Thoracic aorta (tissue), 2 donors: ENCODE measurements around the gene CR2. TPM values are rescaled to one million over a fixed set of nuclear protein-coding genes. Genes with fewer than 3 reads are reported as not detected.

ENCODE experiments used
- ATAC-seq: fragments of 150-250 bp; one replicate; pipeline ENCODE4 v1.8.0; 2017; ENCODE audit warnings: low read depth; ENCODE audit not compliant: insufficient number of reproducible peaks, low FRiP score
- DNase-seq: peaks from one replicate; pipeline ENCODE4 v3.0.0-alpha.2; 2020; ENCODE audit warnings: low spot score
- H3K27ac ChIP-seq, 2 donors: fragments of 200-600 bp; sonication (generic); 1 replicate in 1 of 2; 2 replicates in 1 of 2; pipeline ENCODE4 v1.5.1; 2016; ENCODE audit warnings: mild to moderate bottlenecking in 2 of 2, moderate library complexity in 2 of 2
- H3K27me3 ChIP-seq: fragments of 200-600 bp; sonication (generic); replicated peaks from 2 replicates; pipeline ENCODE4 v1.6.0; 2016; ENCODE audit warnings: mild to moderate bottlenecking; ENCODE audit not compliant: insufficient read depth
- H3K36me3 ChIP-seq: fragments of 200-600 bp; sonication (generic); one replicate; pipeline ENCODE4 v1.5.1; 2016
- H3K4me1 ChIP-seq, 2 donors: fragments of 200-600 bp; sonication (generic); 1 replicate in 1 of 2; 2 replicates in 1 of 2; pipeline versions ENCODE4 v1.5.1 to v1.6.0; 2016; ENCODE audit warnings: low read depth in 2 of 2, mild to moderate bottlenecking in 1 of 2; ENCODE audit not compliant: control insufficient read depth in 1 of 2
- H3K4me3 ChIP-seq: fragments of 200-600 bp; sonication (generic); 2 replicates; pipeline ENCODE4 v1.5.1; 2016; ENCODE audit warnings: mild to moderate bottlenecking
- H3K9me3 ChIP-seq: fragments of 200-600 bp; sonication (generic); 2 replicates; pipeline ENCODE4 v1.5.1; 2016
- total RNA-seq, 2 donors: library from RNA; depleted of rRNA; stranded (reverse); fragments of >200 nt; gene quantifications; one replicate each; pipeline versions ENCODE4 v1.1.0 to v1.2.3, GENCODE V29; 2016
- TF ChIP-seq, protein P1 (sequence below): fragments of 200-600 bp; sonication (generic); IDR thresholded peaks from one replicate; pipeline ENCODE4 v1.5.1; 2019; ENCODE audit warnings: antibody characterized with exemption

CR2 gene
- total RNA-seq, 2 donors from 2014 or later = 0.21 TPM; not detected in 1

DNA sequence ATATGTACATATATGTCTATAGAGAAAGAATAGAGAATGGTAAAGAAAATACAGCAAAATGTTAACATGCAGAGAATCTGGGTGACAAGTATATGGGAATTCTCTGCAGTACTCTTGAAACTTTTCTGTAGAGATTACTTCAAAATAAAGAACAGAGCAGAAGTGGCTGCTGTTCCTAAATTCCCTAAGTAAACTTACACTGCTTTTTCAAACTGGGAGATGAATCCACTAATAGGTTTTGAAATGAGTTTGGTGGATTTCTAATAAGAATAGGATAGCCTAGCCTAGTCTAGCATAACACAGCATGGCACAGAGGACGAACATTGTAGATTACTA lies 450 bp upstream of the CR2 start:
- TF ChIP-seq, protein P1, sequence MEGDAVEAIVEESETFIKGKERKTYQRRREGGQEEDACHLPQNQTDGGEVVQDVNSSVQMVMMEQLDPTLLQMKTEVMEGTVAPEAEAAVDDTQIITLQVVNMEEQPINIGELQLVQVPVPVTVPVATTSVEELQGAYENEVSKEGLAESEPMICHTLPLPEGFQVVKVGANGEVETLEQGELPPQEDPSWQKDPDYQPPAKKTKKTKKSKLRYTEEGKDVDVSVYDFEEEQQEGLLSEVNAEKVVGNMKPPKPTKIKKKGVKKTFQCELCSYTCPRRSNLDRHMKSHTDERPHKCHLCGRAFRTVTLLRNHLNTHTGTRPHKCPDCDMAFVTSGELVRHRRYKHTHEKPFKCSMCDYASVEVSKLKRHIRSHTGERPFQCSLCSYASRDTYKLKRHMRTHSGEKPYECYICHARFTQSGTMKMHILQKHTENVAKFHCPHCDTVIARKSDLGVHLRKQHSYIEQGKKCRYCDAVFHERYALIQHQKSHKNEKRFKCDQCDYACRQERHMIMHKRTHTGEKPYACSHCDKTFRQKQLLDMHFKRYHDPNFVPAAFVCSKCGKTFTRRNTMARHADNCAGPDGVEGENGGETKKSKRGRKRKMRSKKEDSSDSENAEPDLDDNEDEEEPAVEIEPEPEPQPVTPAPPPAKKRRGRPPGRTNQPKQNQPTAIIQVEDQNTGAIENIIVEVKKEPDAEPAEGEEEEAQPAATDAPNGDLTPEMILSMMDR = no peak
- Histone ChIP-seq H3K27me3 (no peaks in the 10 kb centered on the region), H3K4me3 (peak overlapping the region; percentile 72), H3K4me1 (peaks cover 12% of the 10 kb centered on the region in 2 donors), H3K27ac (no peak overlapping the region), H3K9me3 (no peaks in the 10 kb centered on the region), H3K36me3 (no peaks in the 10 kb centered on the region)
- DNase-seq = no peak
- ATAC-seq = no peak

DNA sequence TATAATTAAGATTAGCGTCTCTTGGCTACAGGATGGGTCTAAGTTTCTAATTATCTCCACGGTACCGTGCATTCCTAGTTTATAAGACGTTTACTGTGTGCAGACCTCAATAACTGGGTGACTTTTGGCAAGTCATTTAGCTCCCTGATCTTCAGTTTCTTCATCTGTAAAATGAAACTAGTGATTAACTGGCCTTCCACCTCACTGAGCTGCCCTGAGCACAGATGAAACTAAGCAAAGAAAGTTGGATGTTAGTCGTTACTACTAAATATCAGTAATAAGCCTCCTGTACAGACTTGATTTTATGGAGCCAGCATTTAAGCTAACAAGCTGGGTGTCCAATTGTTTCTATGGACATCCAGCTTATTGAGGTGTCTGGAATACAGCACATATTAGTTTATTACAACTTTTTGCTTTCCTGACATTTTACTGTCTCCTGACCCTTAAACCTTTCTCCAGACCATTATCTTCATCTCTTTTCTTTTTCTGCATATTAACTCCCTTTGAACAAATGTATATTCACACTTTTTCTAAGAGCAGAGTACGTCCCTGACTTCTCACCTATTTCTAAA lies 1.1 kb downstream of the CR2 start:
- TF ChIP-seq, protein P1 = no peak

DNA sequence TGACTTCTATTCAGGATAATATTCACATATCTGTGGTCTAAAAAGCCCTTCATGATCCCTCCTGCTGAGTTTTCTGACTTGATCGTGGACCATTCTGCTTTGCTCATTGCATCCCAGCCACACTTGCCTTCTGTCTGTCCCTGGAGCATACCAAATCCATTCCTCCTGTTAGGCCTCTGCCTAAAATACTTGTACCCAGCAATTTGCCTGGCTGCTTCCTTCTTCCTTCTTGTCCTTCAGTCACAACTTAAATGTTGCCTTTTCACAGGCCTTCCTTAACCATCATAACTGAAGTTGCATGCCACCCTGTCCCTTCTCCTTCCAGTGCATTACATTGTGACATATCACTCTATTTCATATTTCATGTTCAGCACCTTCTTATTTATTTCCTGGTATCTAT lies 4.3 kb downstream of the CR2 start:
- Histone ChIP-seq H3K27ac (no peak overlapping the region), H3K36me3 (no peaks in the 10 kb centered on the region), H3K9me3 (no peaks in the 10 kb centered on the region), H3K4me1 (peaks cover 12% of the 10 kb centered on the region in 2 donors), H3K4me3 (no peak overlapping the region), H3K27me3 (no peaks in the 10 kb centered on the region)
- DNase-seq = no peak
- ATAC-seq = no peak
- TF ChIP-seq, protein P1 = no peak

More for the DNA sequence above, 1.1 kb downstream of the CR2 start:
- no peak for ATAC-seq
- no peak for DNase-seq
- Histone ChIP-seq H3K27ac (no peak overlapping the region), H3K36me3 (no peaks in the 10 kb centered on the region), H3K4me1 (peaks cover 12% of the 10 kb centered on the region in 2 donors), H3K27me3 (no peaks in the 10 kb centered on the region), H3K4me3 (peak overlapping the region; percentile 72), H3K9me3 (no peaks in the 10 kb centered on the region)

DNA sequence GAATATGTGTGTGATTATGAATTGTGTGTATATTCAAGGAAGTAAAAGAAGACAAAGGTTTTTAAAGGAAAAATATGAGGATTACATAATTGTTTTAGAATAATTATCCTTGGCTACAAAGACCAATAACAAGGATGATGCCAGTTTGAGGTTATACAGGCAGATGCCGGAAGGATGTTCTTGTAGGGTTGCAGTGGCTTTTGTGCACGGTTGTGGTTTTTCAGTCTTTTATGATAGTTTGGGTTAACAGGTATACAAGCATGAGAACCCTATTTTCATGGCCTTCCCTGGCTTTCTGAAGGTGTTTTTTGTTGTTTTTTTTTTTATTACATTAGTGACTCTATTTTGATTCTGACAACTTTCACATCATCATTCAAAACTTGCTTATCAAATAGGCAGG lies 4.9 kb downstream of the CR2 start:
- Histone ChIP-seq H3K27ac (no peak overlapping the region), H3K36me3 (no peaks in the 10 kb centered on the region)

DNA sequence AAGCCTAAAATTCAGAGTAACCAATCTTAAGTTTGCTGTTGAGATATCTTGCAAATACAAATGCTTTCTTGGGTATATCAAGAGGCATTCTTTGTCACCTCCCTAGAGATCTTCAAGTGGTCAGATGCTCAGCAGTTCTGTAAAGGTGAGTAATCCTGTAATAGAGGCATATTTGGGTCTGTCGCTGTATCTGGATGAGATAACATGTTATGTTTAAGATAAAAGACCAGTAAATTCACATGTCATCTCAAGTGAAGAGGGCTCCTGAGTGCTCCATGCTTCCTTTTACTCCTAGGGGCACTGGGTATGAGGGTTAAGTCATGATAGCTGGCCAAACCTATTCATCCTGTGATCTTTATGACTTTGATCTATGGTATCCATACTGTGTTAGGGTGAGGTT lies 7.5 kb downstream of the CR2 start:
- no peak overlapping the region for H3K27ac ChIP-seq
- no peaks in the 10 kb centered on the region for H3K36me3 ChIP-seq
- no peak overlapping the region for H3K4me3 ChIP-seq
- no peaks in the 10 kb centered on the region for H3K27me3 ChIP-seq
- TF ChIP-seq, protein P1 = no peak
- ATAC-seq = no peak
- H3K4me1 ChIP-seq = no peaks in the 10 kb centered on the region
- no peak for DNase-seq
- no peaks in the 10 kb centered on the region for H3K9me3 ChIP-seq

More for the DNA sequence above, 4.9 kb downstream of the CR2 start:
- no peaks in the 10 kb centered on the region for H3K9me3 ChIP-seq
- no peaks in the 10 kb centered on the region for H3K27me3 ChIP-seq
- no peak overlapping the region for H3K4me3 ChIP-seq
- ATAC-seq (no peak), DNase-seq (no peak)
- TF ChIP-seq, protein P1 = no peak
- H3K4me1 ChIP-seq = peaks cover 10 to 11% of the 10 kb centered on the region in 2 donors
